ENCODE measurements around the gene PCBD2.

GRCh38 chr5:134975843-134976242, 70.9 kb downstream of the PCBD2 start:
- TF ChIP-seq EZH2 (IDR thresholded peaks at IDR 0.05): no peak
- no peak for TF ChIP-seq POLR2AphosphoS5 (IDR thresholded peaks at IDR 0.05; ENCODE audit: borderline replicate concordance, low read depth, low read length)

All from SK-N-MC (cell line).